Hepatocyte (in vitro differentiated cells): Measurements from ENCODE around the gene ZNF593.

Experiments
- CTCF ChIP-seq: fragments of 200-600 bp; sonication (generic); IDR thresholded peaks from 2 replicates; pipeline ENCODE4 v1.5.1; 2016; ENCODE audit warnings: antibody characterized with exemption, mild to moderate bottlenecking; ENCODE audit not compliant: poor library complexity
- EZH2phosphoT487 ChIP-seq: fragments of 200-600 bp; sonication (generic); IDR thresholded peaks from one replicate; pipeline ENCODE4 v1.6.1; 2018; ENCODE audit warnings: antibody characterized with exemption, mild to moderate bottlenecking, low read depth, moderate library complexity; ENCODE audit not compliant: unreplicated experiment, severe bottlenecking

GRCh38 chr1:26166719-26167281 lies 2.9 kb upstream of the ZNF593 start:
- TF ChIP-seq CTCF (no peak), EZH2phosphoT487 (no peak)
